ENCODE data around the gene RBM17.

- TF ChIP-seq CTCF (IDR thresholded peaks at IDR 0.05) = no peak
- no peak for TF ChIP-seq POLR2A (IDR thresholded peaks at IDR 0.05)
Measured at GRCh38 chr10:6128087-6128486, 39.3 kb downstream of the RBM17 start.
